B cell (primary cell): ENCODE results near the gene PGPEP1. TPM values are rescaled to one million over a fixed set of nuclear protein-coding genes. Genes with fewer than 3 reads are reported as not detected.
A peak's percentile ranks its signal among the peaks of the same experiment; 100 is the strongest.

Experiments
- ATAC-seq: fragments of 200-7000 bp; cut with Tn5 transposase; one replicate; pipeline ENCODE4 v1.10.0; 2021; ENCODE audit warnings: low read depth, mild to moderate bottlenecking, moderate number of reproducible peaks, moderate library complexity
- CTCF ChIA-PET: fragments of 350-600 bp; sonication (Branson Sonifier 250); formaldehyde crosslinking; loops from one replicate; lab custom pipeline; 2021; ENCODE audit warnings: antibody characterized with exemption, inconsistent platforms; lab: Charles Lee
- POLR2A ChIA-PET: fragments of 350-600 bp; sonication (Branson Sonifier 250); formaldehyde crosslinking; loops from one replicate; lab custom pipeline; 2021; ENCODE audit warnings: antibody characterized with exemption; lab: Charles Lee
- DNase-seq: peaks from one replicate; pipeline ENCODE4 v3.0.0; 2013
- H2AFZ ChIP-seq: 2 replicates; pipeline ENCODE4 v1.6.1; 2012; ENCODE audit warnings: mild to moderate bottlenecking, low read depth, low read length; ENCODE audit not compliant: insufficient read depth, poor library complexity, severe bottlenecking
- H3K27ac ChIP-seq, 2 donors: 1 replicate in 1 of 2; 2 replicates in 1 of 2; pipeline ENCODE4 v1.5.1; 2012 to 2013; ENCODE audit warnings: low read length in 2 of 2, mild to moderate bottlenecking in 2 of 2, moderate library complexity in 1 of 2
- H3K27me3 ChIP-seq, 4 experiments: fragments of 200-600 bp in 1 of 4; sonication (generic) in 1 of 4; replicated peaks in 1 of 4; 1 replicate in 2 of 4; 2 replicates in 2 of 4; pipeline versions ENCODE4 v1.6.1 to v1.7.0; 2013 to 2016; ENCODE audit warnings: low read length in 3 of 4, mild to moderate bottlenecking in 2 of 4, mixed read lengths in 1 of 4, moderate library complexity in 1 of 4; ENCODE audit not compliant: insufficient read depth in 4 of 4, control insufficient read depth in 3 of 4; ENCODE audit errors: control extremely low read depth in 1 of 4
- H3K36me3 ChIP-seq, 2 experiments: replicated peaks in 1 of 2; 1 replicate in 1 of 2; 2 replicates in 1 of 2; pipeline versions ENCODE4 v1.6.1 to v1.7.1; 2013; ENCODE audit warnings: low read length in 1 of 2; ENCODE audit not compliant: insufficient read depth in 2 of 2, control insufficient read depth in 1 of 2; ENCODE audit errors: control extremely low read depth in 1 of 2, extremely low read depth in 1 of 2
- H3K4me1 ChIP-seq, 2 donors: fragments of 200-600 bp in 1 of 2; sonication (generic) in 1 of 2; 1 replicate in 1 of 2; 2 replicates in 1 of 2; pipeline versions ENCODE4 v1.5.1 to v1.6.1; 2013 to 2017; ENCODE audit warnings: low read length in 2 of 2; ENCODE audit not compliant: control insufficient read depth in 2 of 2, insufficient read depth in 2 of 2
- H3K4me2 ChIP-seq: replicated peaks from 2 replicates; pipeline ENCODE3; 2012; ENCODE audit warnings: mild to moderate bottlenecking, low read depth, low read length; ENCODE audit not compliant: poor library complexity, severe bottlenecking
- H3K4me3 ChIP-seq, 5 experiments: fragments of 200-600 bp in 1 of 5; sonication (generic) in 1 of 5; 1 replicate in 3 of 5; 2 replicates in 2 of 5; pipeline versions ENCODE4 v1.5.1 to v1.7.0; 2011 to 2016; ENCODE audit warnings: low read length in 4 of 5, mild to moderate bottlenecking in 4 of 5, low read depth in 2 of 5, control low read depth in 1 of 5, moderate library complexity in 1 of 5; ENCODE audit not compliant: insufficient read depth in 1 of 5; ENCODE audit errors: control extremely low read depth in 1 of 5, extremely low read depth in 1 of 5
- H3K79me2 ChIP-seq: fragments of 200-600 bp; sonication (generic); one replicate; pipeline ENCODE4 v1.6.0; 2016; ENCODE audit warnings: low read length; ENCODE audit not compliant: control insufficient read depth, insufficient read depth
- H3K9ac ChIP-seq: fragments of 200-600 bp; sonication (generic); 2 replicates; pipeline ENCODE4 v1.6.1; 2017; ENCODE audit warnings: mild to moderate bottlenecking, low read length, moderate library complexity
- H3K9me3 ChIP-seq, 3 donors: one replicate each; pipeline versions ENCODE4 v1.6.1 to v1.7.1; 2013; ENCODE audit warnings: low read length in 2 of 3; ENCODE audit not compliant: control insufficient read depth in 2 of 3, insufficient read depth in 1 of 3; ENCODE audit errors: control extremely low read depth in 1 of 3
- H4K20me1 ChIP-seq: 2 replicates; pipeline ENCODE4 v1.6.0; 2012; ENCODE audit warnings: mild to moderate bottlenecking, low read length; ENCODE audit not compliant: insufficient read depth, control insufficient read depth, poor library complexity, severe bottlenecking
- H3K27ac Mint-ChIP-seq: one replicate; pipeline ENCODE4 v1.8.0; 2021; ENCODE audit warnings: mixed read lengths
- H3K27me3 Mint-ChIP-seq: one replicate; pipeline ENCODE4 v1.8.0; 2021; ENCODE audit warnings: mixed read lengths
- H3K4me1 Mint-ChIP-seq: one replicate; pipeline ENCODE4 v1.8.0; 2021; ENCODE audit warnings: mixed read lengths
- H3K4me3 Mint-ChIP-seq: one replicate; pipeline ENCODE4 v1.8.0; 2021; ENCODE audit warnings: mixed read lengths
- H3K9me3 Mint-ChIP-seq: one replicate; pipeline ENCODE4 v1.8.0; 2022; ENCODE audit warnings: mixed read lengths; ENCODE audit not compliant: insufficient read depth
- CTCF ChIP-seq: fragments of 200-600 bp; IDR thresholded peaks from one replicate; pipeline ENCODE4 v1.8.0; 2022; ENCODE audit warnings: antibody characterized with exemption, mild to moderate bottlenecking
- EZH2 ChIP-seq: IDR thresholded peaks from 2 replicates; pipeline ENCODE4 v1.6.1; 2012; ENCODE audit warnings: borderline replicate concordance, low read depth, mild to moderate bottlenecking, moderate library complexity, low read length; ENCODE audit not compliant: insufficient read depth, poor library complexity, severe bottlenecking
- WGBS: methylation state at CpG from one replicate; pipeline ENCODE4 v1.1.5; 2013; ENCODE audit warnings: missing lambda C conversion rate; ENCODE audit not compliant: insufficient coverage; 5-methylcytosine and 5-hydroxymethylcytosine counted together
- intact Hi-C: fragments of 100-400 bp; cut with micrococcal nuclease; formaldehyde crosslinking; loops from one replicate; pipeline ENCODE4 v1.10.0; 2022
- polyA plus RNA-seq: library from polyadenylated mRNA; depleted of rRNA; stranded (reverse); fragments of >200 nt; gene quantifications from 2 replicates; pipeline ENCODE4 v1.2.3, GENCODE V29; 2012
- total RNA-seq, 2 donors: library from RNA; stranded (reverse); fragments of 120-200 nt in 1 of 2; gene quantifications; 1 replicate in 1 of 2; 2 replicates in 1 of 2; pipeline versions ENCODE4 v1.2.3 to v1.2.4, GENCODE V29; 2013 to 2022

Gene PGPEP1
- total and polyA plus RNA-seq, 2 donors (not counting 1 experiment from before 2014, with no cell fraction given) = 17.6 to 20.9 TPM

DNA sequence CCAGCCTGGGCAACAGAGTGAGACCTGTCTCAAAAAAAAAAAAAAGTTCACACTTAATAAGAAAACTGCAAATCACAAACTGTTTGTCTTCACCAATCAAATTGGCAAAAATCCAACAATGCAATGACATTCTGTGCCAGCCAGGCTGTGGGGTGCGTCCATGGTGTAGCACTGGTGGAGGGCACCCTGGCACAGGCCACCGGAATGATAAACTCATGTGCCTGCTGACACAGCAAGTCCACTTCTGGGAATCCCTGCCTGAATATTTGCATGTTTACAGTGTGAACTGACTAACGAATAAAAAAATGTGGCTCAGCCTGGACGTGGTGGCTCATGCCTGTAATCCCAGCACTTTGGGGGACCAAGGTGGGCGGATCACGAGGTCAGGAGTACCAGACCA, 58.6 kb downstream of the PGPEP1 start:
- H3K9ac ChIP-seq = no peak overlapping the region
- no peak overlapping the region for H3K4me3 Mint-ChIP-seq
- no peaks in the 10 kb centered on the region for H3K9me3 Mint-ChIP-seq
- peaks cover 33 to 41% of the 10 kb centered on the region in 2 donors for H3K4me1 ChIP-seq
- H3K4me3 ChIP-seq = no peak overlapping the region
- H3K4me1 Mint-ChIP-seq = peaks cover 54% of the 10 kb centered on the region
- H3K27me3 Mint-ChIP-seq = no peaks in the 10 kb centered on the region
- no peaks in the 10 kb centered on the region for H3K36me3 ChIP-seq
- no peak overlapping the region for H3K4me2 ChIP-seq
- H3K79me2 ChIP-seq = peaks cover 8% of the 10 kb centered on the region
- CTCF ChIA-PET = interaction anchor here (2.2 to 12.4 kb wide), 2 partner anchors 10 to 12 kb away, joined by 8 to 112 read pairs; no protein-coding TSS in a partner anchor
- ATAC-seq = no peak
- POLR2A ChIA-PET = interaction anchor here (0.6 kb wide), 1 partner anchor 571 kb away, joined by 6 read pairs; no protein-coding TSS in a partner anchor
- no peak overlapping the region for H2AFZ ChIP-seq
- no peak for DNase-seq
- no peak overlapping the region for H3K27ac ChIP-seq
- 65% methylated on average over 5 of the region's 6 CpGs for WGBS
- no peaks in the 10 kb centered on the region for H4K20me1 ChIP-seq
- H3K27ac Mint-ChIP-seq = no peak overlapping the region
- H3K9me3 ChIP-seq = peaks cover 0 to 5% (median 0%) of the 10 kb centered on the region in 3 donors
- H3K27me3 ChIP-seq = peaks cover 0 to 2% (median 0%) of the 10 kb centered on the region in 4 experiments
- intact Hi-C loops = no loop called here
- TF ChIP-seq CTCF (no peak), EZH2 (no peak)

DNA sequence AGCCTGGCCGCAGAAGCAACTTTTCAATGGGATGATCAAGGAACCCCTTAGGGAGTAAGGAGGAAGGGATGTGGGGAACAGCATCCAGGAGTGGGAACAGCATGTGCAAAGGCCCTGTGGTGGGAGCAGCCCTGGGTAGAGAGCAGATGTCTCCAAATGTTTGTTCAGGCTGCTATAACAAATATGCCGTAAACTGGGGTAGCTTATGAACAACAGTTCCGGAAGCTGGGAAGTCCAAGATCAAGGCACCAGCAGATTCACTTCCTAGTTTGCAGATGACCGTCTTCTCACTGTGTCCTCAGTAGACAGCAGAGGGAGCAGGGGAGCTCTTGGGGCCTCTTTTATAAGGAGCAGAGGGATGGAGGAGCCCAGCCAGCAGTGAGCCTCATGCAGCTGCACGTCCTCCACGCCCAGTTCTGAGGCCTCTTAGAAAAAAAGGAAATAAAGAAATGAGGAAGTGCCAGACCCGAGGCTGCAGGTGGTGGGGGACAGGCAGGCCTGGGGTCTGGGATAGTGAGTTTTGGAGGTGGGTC, 61.2 kb downstream of the PGPEP1 start:
- ChIA-PET POLR2A (interaction anchor here (0.6 to 2.0 kb wide), 6 partner anchors 9 to 120 kb away, joined by 3 to 9 read pairs (median 5); partner anchors contain the start of genes JUND and SSBP4), CTCF (interaction anchor here (0.7 to 12.4 kb wide), 8 partner anchors 9 to 194 kb away, joined by 3 to 112 read pairs (median 6); partner anchors contain the start of gene SSBP4)
- ATAC-seq = peak; percentile 73
- DNase-seq = peak; percentile 63
- peaks cover 0 to 2% (median 0%) of the 10 kb centered on the region in 4 experiments for H3K27me3 ChIP-seq
- Mint-ChIP-seq H3K27ac (peak overlapping the region; percentile 86), H3K4me1 (peaks cover 40% of the 10 kb centered on the region), H3K27me3 (no peaks in the 10 kb centered on the region), H3K9me3 (no peaks in the 10 kb centered on the region), H3K4me3 (peak overlapping the region; percentile 46)
- H4K20me1 ChIP-seq = no peaks in the 10 kb centered on the region
- TF ChIP-seq CTCF = peak; percentile 19
- TF ChIP-seq EZH2 = no peak
- H2AFZ ChIP-seq = no peak overlapping the region
- H3K9me3 ChIP-seq = peaks cover 0 to 5% (median 0%) of the 10 kb centered on the region in 3 donors
- peak overlapping the region; percentile 60 to 65 for H3K27ac ChIP-seq
- H3K4me2 ChIP-seq = peak overlapping the region; percentile 61
- 20% methylated on average over 7 of the region's 7 CpGs for WGBS
- no peak overlapping the region for H3K4me3 ChIP-seq
- H3K79me2 ChIP-seq = peaks cover 8% of the 10 kb centered on the region
- intact Hi-C loops = loop anchor here (1.0 kb wide), 1 partner anchor 9 kb away; no protein-coding TSS in a partner anchor
- no peaks in the 10 kb centered on the region for H3K36me3 ChIP-seq
- no peak overlapping the region for H3K9ac ChIP-seq
- peaks cover 28 to 41% of the 10 kb centered on the region in 2 donors for H3K4me1 ChIP-seq
